Ishikawa (cell line): Measurements from ENCODE around the gene PEX5.

Experiments
- CEBPB ChIP-seq: IDR thresholded peaks from 2 replicates; pipeline ENCODE4 v1.6.1; 2012
- CREB1 ChIP-seq: IDR thresholded peaks from 2 replicates; pipeline ENCODE4 v1.6.1; 2012; ENCODE audit warnings: low read depth
- EGR1 ChIP-seq: IDR thresholded peaks from 2 replicates; pipeline ENCODE4 v1.6.1; 2012
- EP300 ChIP-seq: IDR thresholded peaks from 2 replicates; pipeline ENCODE4 v1.6.1; 2012; ENCODE audit warnings: borderline replicate concordance
- FOXM1 ChIP-seq: IDR thresholded peaks from 2 replicates; pipeline ENCODE4 v1.6.1; 2012; ENCODE audit warnings: low read depth, borderline replicate concordance
- MAX ChIP-seq: IDR thresholded peaks from 2 replicates; pipeline ENCODE4 v1.6.1; 2012
- NFIC ChIP-seq: IDR thresholded peaks from 2 replicates; pipeline ENCODE4 v1.6.1; 2012
- RAD21 ChIP-seq: IDR thresholded peaks from 2 replicates; pipeline ENCODE4 v1.6.1; 2012; ENCODE audit warnings: low read depth
- REST ChIP-seq: IDR thresholded peaks from 2 replicates; pipeline ENCODE4 v1.6.1; 2012; ENCODE audit warnings: low read depth, mild to moderate bottlenecking
- TAF1 ChIP-seq: IDR thresholded peaks from 2 replicates; pipeline ENCODE4 v1.6.1; 2012; ENCODE audit warnings: low read depth, mild to moderate bottlenecking
- TCF12 ChIP-seq: IDR thresholded peaks from 2 replicates; pipeline ENCODE4 v1.6.1; 2012; ENCODE audit warnings: low read depth
- TEAD4 ChIP-seq: IDR thresholded peaks from 2 replicates; pipeline ENCODE4 v1.6.1; 2012
- USF1 ChIP-seq: IDR thresholded peaks from 2 replicates; pipeline ENCODE4 v1.6.1; 2012
- YY1 ChIP-seq: IDR thresholded peaks from 2 replicates; pipeline ENCODE4 v1.6.1; 2012; ENCODE audit warnings: low read depth
- ZBTB7A ChIP-seq: IDR thresholded peaks from 2 replicates; pipeline ENCODE4 v1.6.1; 2012; ENCODE audit warnings: low read depth

The PEX5 gene

GRCh38 chr12:7155471-7156034 is 33.9 kb upstream of the PEX5 start:
- TF ChIP-seq NFIC (no peak), TEAD4 (no peak)

- TF ChIP-seq MAX: no peak
- TF ChIP-seq NFIC: no peak
These were observed 33.0 kb upstream of the PEX5 start for GRCh38 chr12:7156259-7157197.

- TF ChIP-seq YY1 (no peak), RAD21 (no peak), ZBTB7A (no peak), CREB1 (no peak), MAX (no peak), EGR1 (no peak)
These were observed 32.1 kb upstream of the PEX5 start for GRCh38 chr12:7157391-7157790.

- TF ChIP-seq MAX (peak; percentile 54), ZBTB7A (no peak), NFIC (peak; percentile 70), TEAD4 (no peak), EP300 (peak; percentile 47; the same call in 1 of the 2 replicates)
These were observed 30.5 kb upstream of the PEX5 start for GRCh38 chr12:7158781-7159609.

GRCh38 chr12:7160183-7160582 is 29.3 kb upstream of the PEX5 start:
- TF ChIP-seq TCF12 (no peak), FOXM1 (no peak), ZBTB7A (no peak), TEAD4 (no peak), EGR1 (no peak), TAF1 (no peak), EP300 (no peak), REST (no peak), MAX (no peak), CREB1 (no peak), USF1 (no peak)

- no peak for TF ChIP-seq NFIC
- no peak for TF ChIP-seq TAF1
- no peak for TF ChIP-seq EGR1
- no peak for TF ChIP-seq EP300
- TF ChIP-seq CREB1: no peak
- no peak for TF ChIP-seq RAD21
- TF ChIP-seq MAX: no peak
- no peak for TF ChIP-seq USF1
- no peak for TF ChIP-seq YY1
These were observed 28.2 kb upstream of the PEX5 start for GRCh38 chr12:7161327-7161726.

GRCh38 chr12:7161811-7162210 is 27.7 kb upstream of the PEX5 start:
- TF ChIP-seq YY1: no peak
- no peak for TF ChIP-seq FOXM1
- TF ChIP-seq NFIC: no peak
- no peak for TF ChIP-seq ZBTB7A
- TF ChIP-seq USF1: no peak
- no peak for TF ChIP-seq TAF1
- TF ChIP-seq TCF12: no peak
- TF ChIP-seq EP300: no peak
- no peak for TF ChIP-seq CEBPB
- TF ChIP-seq CREB1: no peak
- no peak for TF ChIP-seq REST
- TF ChIP-seq MAX: no peak
- TF ChIP-seq EGR1: no peak
- TF ChIP-seq TEAD4: no peak
